Cardiac muscle cell (in vitro differentiated cells and primary cell): ENCODE data around the gene CHFR. TPM values are rescaled to one million over a fixed set of nuclear protein-coding genes. Genes with fewer than 3 reads are reported as not detected.

Experiments used
- DNase-seq, 2 donors: peaks; one replicate each; pipeline versions ENCODE4 v3.0.0 to v3.0.0-alpha.2; 2010 to 2017; ENCODE audit warnings: low read depth in 1 of 2, low spot score in 1 of 2
- H3K27ac ChIP-seq: fragments of 200-600 bp; sonication (generic); 2 replicates; pipeline ENCODE4 v1.5.1; 2016
- H3K27me3 ChIP-seq: fragments of 200-600 bp; sonication (generic); 2 replicates; pipeline ENCODE4 v1.6.0; 2016; ENCODE audit warnings: control low read depth
- H3K36me3 ChIP-seq: fragments of 200-600 bp; sonication (generic); 2 replicates; pipeline ENCODE4 v1.5.1; 2016; ENCODE audit warnings: control low read depth
- H3K4me1 ChIP-seq: fragments of 200-600 bp; sonication (generic); 2 replicates; pipeline ENCODE4 v1.8.1; 2017; ENCODE audit warnings: low read depth, mild to moderate bottlenecking, mixed run types
- H3K4me3 ChIP-seq: fragments of 200-600 bp; sonication (generic); 2 replicates; pipeline ENCODE4 v1.5.1; 2016; ENCODE audit warnings: mild to moderate bottlenecking
- H3K9me3 ChIP-seq: fragments of 200-600 bp; sonication (generic); 2 replicates; pipeline ENCODE4 v1.5.1; 2017; ENCODE audit warnings: low read depth, mild to moderate bottlenecking, control low read depth
- polyA plus RNA-seq: library from polyadenylated mRNA; unstranded; fragments of >200 nt; fragmentation: Nextera tagmentation; extraction: Ambion mirVana; gene quantifications from 2 replicates; pipeline ENCODE4 v1.2.1, GENCODE V29; 2016
- total RNA-seq: library from RNA; depleted of rRNA; stranded (reverse); fragments of >200 nt; gene quantifications from 2 replicates; pipeline ENCODE4 v1.2.3, GENCODE V29; 2016
- TF ChIP-seq, protein P1 (sequence below): IDR thresholded peaks from 2 replicates; pipeline ENCODE4 v1.5.1; 2012; ENCODE audit warnings: low read depth, mild to moderate bottlenecking, low read length

CHFR gene
- total and polyA plus RNA-seq, 2 experiments from 2014 or later = 30.0 to 30.6 TPM

DNA sequence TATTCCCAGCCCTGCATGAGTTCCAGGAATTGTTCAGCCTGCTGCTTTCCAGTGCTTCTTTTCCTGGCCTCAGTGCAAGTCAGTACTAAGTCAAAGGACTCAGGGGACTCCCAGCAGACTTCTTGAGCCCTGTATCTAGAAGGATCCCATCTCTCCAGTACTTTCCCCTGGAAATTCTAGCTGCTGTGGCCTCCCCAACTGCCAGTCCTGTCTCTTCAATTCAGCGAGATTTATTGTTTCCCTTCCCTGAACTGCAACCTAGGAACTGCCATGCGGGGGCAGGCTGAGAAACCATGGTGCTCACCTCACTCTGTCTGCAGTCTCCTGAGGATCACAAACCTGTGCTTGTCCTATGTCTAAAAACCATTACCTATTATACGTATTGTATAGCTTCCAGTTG is 37.0 kb upstream of the CHFR start:
- peaks cover 27% of the 10 kb centered on the region for H3K9me3 ChIP-seq
- H3K27ac ChIP-seq = no peak overlapping the region
- TF ChIP-seq, protein P1, sequence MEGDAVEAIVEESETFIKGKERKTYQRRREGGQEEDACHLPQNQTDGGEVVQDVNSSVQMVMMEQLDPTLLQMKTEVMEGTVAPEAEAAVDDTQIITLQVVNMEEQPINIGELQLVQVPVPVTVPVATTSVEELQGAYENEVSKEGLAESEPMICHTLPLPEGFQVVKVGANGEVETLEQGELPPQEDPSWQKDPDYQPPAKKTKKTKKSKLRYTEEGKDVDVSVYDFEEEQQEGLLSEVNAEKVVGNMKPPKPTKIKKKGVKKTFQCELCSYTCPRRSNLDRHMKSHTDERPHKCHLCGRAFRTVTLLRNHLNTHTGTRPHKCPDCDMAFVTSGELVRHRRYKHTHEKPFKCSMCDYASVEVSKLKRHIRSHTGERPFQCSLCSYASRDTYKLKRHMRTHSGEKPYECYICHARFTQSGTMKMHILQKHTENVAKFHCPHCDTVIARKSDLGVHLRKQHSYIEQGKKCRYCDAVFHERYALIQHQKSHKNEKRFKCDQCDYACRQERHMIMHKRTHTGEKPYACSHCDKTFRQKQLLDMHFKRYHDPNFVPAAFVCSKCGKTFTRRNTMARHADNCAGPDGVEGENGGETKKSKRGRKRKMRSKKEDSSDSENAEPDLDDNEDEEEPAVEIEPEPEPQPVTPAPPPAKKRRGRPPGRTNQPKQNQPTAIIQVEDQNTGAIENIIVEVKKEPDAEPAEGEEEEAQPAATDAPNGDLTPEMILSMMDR = no peak
- H3K36me3 ChIP-seq = peaks cover 4% of the 10 kb centered on the region
- no peak for DNase-seq
- no peaks in the 10 kb centered on the region for H3K4me1 ChIP-seq
- H3K27me3 ChIP-seq = no peaks in the 10 kb centered on the region
- H3K4me3 ChIP-seq = no peak overlapping the region

- H3K27me3 ChIP-seq = no peaks in the 10 kb centered on the region
- no peak overlapping the region for H3K4me3 ChIP-seq
- no peak overlapping the region for H3K27ac ChIP-seq
- no peaks in the 10 kb centered on the region for H3K4me1 ChIP-seq
- TF ChIP-seq, protein P1 = no peak
- DNase-seq = no peak
- H3K9me3 ChIP-seq = peaks cover 27% of the 10 kb centered on the region
- peaks cover 4% of the 10 kb centered on the region for H3K36me3 ChIP-seq
Observed at GRCh38 chr12:132923356-132923909, 36.0 kb upstream of the CHFR start.

DNA sequence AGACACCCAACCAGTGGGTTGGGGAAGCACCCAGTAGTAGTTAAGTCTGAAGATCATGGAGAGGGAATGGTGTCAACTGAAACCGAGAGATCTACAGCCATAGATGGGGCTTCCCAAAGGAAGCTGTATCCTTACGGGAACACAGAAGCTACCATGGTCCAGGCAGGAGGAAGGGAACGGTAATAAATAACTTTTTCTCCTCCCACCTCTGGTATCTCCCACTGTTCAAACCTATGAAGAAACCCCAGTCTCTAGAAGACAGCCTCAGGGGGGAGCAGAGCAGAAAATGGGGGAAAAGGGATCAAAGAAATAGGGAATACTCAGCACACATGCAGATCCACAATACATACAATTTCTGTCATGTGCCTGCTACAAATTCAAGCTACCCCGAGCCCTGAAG is 35.3 kb upstream of the CHFR start:
- peaks cover 29% of the 10 kb centered on the region for H3K9me3 ChIP-seq
- no peaks in the 10 kb centered on the region for H3K4me1 ChIP-seq
- TF ChIP-seq, protein P1 = no peak
- DNase-seq = no peak
- no peaks in the 10 kb centered on the region for H3K27me3 ChIP-seq
- H3K36me3 ChIP-seq = peaks cover 4% of the 10 kb centered on the region
- no peak overlapping the region for H3K4me3 ChIP-seq
- no peak overlapping the region for H3K27ac ChIP-seq

- H3K4me1 ChIP-seq = no peaks in the 10 kb centered on the region
- TF ChIP-seq, protein P1 = no peak
- no peak overlapping the region for H3K27ac ChIP-seq
- no peaks in the 10 kb centered on the region for H3K36me3 ChIP-seq
- no peak overlapping the region for H3K4me3 ChIP-seq
- DNase-seq = no peak
- no peaks in the 10 kb centered on the region for H3K27me3 ChIP-seq
- peaks cover 29% of the 10 kb centered on the region for H3K9me3 ChIP-seq
Observed at GRCh38 chr12:132921685-132922084, 34.3 kb upstream of the CHFR start.

GRCh38 chr12:132918680-132919079 is 31.3 kb upstream of the CHFR start:
- H3K4me3 ChIP-seq = no peak overlapping the region
- TF ChIP-seq, protein P1 = no peak
- DNase-seq = no peak
- no peaks in the 10 kb centered on the region for H3K27me3 ChIP-seq
- no peaks in the 10 kb centered on the region for H3K36me3 ChIP-seq
- no peak overlapping the region for H3K27ac ChIP-seq
- peaks cover 21% of the 10 kb centered on the region for H3K9me3 ChIP-seq
- no peaks in the 10 kb centered on the region for H3K4me1 ChIP-seq

- Histone ChIP-seq H3K4me3 (peak overlapping the region; percentile 69), H3K27ac (peak overlapping the region; percentile 72), H3K36me3 (no peaks in the 10 kb centered on the region), H3K9me3 (no peaks in the 10 kb centered on the region), H3K27me3 (peaks cover 31% of the 10 kb centered on the region), H3K4me1 (no peaks in the 10 kb centered on the region)
- no peak for DNase-seq
- TF ChIP-seq, protein P1 = no peak
Observed at GRCh38 chr12:132909030-132909368, 21.6 kb upstream of the CHFR start.
